HG02798 (cell line): ENCODE data around the gene BMS1.
A peak's percentile ranks its signal among the peaks of the same experiment; 100 is the strongest.
"Not testable (repeated sequence)": the region's sequence is repeated elsewhere in the genome, so short reads cannot be mapped to it uniquely, and the experiment has no call there.

Source experiments
- ATAC-seq: cut with Tn5 transposase; IDR thresholded peaks from one replicate; pipeline ENCODE4 v1.9.1; 2021; ENCODE audit warnings: mild to moderate bottlenecking; ENCODE audit not compliant: unreplicated experiment, poor library complexity

BMS1 gene, protein sequence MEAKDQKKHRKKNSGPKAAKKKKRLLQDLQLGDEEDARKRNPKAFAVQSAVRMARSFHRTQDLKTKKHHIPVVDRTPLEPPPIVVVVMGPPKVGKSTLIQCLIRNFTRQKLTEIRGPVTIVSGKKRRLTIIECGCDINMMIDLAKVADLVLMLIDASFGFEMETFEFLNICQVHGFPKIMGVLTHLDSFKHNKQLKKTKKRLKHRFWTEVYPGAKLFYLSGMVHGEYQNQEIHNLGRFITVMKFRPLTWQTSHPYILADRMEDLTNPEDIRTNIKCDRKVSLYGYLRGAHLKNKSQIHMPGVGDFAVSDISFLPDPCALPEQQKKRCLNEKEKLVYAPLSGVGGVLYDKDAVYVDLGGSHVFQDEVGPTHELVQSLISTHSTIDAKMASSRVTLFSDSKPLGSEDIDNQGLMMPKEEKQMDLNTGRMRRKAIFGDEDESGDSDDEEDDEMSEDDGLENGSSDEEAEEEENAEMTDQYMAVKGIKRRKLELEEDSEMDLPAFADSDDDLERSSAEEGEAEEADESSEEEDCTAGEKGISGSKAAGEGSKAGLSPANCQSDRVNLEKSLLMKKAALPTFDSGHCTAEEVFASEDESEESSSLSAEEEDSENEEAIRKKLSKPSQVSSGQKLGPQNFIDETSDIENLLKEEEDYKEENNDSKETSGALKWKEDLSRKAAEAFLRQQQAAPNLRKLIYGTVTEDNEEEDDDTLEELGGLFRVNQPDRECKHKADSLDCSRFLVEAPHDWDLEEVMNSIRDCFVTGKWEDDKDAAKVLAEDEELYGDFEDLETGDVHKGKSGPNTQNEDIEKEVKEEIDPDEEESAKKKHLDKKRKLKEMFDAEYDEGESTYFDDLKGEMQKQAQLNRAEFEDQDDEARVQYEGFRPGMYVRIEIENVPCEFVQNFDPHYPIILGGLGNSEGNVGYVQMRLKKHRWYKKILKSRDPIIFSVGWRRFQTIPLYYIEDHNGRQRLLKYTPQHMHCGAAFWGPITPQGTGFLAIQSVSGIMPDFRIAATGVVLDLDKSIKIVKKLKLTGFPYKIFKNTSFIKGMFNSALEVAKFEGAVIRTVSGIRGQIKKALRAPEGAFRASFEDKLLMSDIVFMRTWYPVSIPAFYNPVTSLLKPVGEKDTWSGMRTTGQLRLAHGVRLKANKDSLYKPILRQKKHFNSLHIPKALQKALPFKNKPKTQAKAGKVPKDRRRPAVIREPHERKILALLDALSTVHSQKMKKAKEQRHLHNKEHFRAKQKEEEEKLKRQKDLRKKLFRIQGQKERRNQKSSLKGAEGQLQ

DNA sequence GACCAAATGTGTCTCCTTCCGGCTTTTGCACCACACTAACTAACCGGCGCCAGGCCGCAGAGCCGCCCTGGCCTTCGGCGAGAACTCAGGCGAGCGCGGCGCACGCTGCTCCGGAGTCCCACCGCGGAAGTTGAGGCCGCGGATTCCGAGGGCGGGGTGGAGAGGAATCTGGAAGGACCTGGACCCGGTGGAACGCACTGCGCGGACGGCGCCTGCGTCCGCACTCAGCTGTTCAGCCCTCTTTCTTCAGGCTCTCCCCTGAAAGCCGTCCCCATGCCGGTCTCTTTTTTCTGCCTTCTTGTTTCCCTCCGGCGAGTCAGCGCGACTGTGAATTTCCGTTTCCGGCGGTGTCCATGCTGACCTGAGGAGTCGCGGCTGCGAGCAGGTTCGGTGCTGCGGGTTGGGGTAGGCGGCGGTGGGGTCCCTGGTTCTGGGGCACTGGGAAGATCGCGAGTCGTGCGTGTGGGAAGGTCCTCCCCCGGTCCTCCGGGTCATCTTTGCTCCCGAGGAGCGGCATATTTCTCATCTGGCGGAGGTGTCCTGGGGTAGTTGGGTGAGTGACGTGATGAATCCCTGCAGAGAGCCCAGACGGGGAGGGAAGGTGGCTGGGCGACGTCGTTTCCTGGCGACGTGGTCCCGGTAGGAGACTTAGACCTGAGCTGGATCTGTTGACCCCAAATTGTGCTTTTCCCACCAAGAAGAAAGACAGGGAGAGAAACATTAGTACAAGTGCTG is at the start of gene BMS1:
TSS of gene BMS1 (plus strand) at position 350 of the 735 bp plus-strand sequence. CDS start 1,600 bp downstream, outside the sequence.
- peak; percentile 98 for ATAC-seq

DNA sequence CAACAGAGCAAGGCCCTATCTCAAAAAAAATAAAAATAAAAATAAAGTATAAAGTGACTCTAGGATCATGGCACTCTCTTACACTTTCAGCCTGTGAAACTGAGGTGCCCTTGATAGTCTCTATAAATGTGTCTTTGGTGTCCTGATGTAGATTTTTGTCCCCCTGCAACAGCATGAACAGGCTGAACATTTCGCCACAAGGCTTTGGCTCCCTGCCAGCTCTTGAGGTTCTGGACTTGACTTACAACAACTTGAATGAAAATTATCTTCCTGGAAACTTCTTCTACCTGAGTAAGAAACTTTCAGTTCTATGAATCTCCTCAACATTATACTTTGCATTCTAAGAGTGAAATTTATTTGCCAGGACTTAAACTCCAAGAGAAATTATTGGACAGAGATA is 48.1 kb upstream of the BMS1 start:
- no peak for ATAC-seq

DNA sequence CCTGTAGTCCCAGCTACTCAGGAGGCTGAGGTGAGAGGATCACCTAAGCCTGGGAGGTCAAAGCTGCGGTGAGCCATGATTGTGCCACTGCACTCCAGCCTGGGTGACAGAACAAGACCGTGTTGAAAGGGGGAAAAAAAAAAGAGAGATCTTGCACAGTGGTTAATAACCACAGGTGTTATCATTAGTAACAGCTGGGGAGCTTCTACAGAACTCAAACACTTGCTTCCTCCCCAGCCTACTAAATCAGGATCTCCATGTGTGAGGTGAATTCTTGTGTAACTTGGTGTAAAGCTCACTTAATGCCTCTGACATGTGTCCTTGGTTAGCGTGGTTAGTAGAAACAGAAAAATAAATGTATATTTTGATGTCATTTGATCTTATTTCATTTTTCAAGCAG is 43.9 kb upstream of the BMS1 start:
- ATAC-seq = no peak

DNA sequence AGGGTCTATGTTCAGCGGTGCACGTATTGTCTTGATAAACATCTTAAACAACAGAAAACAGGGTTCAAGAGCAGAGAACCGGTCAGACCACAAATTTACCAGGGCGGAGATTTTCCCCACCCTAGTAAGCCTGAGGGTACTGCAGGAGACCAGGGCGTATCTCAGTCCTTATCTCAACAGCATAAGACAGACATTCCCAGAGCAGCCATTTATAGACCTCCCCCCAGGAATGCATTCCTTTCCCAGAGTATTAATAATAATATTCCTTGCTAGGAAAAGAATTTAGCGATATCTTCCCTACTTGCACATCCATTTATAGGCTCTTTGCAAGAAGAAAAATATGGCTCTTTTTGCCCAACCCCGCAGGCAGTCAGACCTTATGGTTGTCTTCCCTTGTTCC is 41.1 kb upstream of the BMS1 start:
- not testable (repeated sequence) for ATAC-seq

DNA sequence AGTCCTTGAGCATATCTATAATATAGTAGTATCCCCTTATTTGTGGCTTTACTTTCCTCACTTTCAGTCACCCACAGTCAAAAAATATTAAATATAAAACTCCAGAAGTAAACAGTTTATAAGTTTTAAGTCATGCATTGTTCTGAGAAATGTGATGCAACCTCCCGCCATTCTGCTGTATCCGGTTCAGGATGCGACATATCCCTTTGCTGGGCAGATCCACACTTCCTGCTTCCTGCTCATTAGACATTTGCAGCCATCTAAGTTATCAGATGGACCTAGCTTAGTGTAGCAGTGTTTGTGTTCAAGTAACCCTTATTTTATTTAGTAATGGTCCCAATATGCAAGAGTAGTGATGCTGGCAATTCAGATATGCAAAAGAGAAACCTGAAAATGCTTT is 38.9 kb upstream of the BMS1 start:
- ATAC-seq = no peak

DNA sequence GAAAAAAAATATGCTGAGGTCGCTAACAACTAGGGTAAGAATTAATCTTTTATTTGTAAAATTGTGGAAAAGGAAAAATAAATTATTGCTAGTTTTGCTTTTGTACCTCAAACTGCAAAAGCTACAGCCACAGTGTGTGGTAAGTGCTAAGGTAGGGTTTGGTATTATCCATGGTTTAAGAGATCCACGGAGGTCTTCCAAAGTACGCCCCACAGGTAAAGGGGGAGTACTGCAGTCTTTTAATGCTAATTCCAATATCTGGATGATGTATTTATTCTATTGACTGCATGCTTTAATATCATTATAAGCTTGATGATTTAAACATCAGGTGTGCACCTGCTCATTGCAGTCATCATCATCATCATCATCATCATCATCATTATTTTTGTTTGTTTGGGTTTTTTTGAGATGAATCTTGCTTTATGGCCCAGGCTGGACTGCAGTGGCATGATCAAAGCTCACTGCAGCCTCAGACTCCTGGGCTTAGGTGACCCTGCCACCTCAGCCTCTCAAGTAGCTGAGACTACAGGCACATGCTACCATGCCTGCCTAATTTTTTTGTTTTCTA is 38.4 kb upstream of the BMS1 start:
- no peak for ATAC-seq

DNA sequence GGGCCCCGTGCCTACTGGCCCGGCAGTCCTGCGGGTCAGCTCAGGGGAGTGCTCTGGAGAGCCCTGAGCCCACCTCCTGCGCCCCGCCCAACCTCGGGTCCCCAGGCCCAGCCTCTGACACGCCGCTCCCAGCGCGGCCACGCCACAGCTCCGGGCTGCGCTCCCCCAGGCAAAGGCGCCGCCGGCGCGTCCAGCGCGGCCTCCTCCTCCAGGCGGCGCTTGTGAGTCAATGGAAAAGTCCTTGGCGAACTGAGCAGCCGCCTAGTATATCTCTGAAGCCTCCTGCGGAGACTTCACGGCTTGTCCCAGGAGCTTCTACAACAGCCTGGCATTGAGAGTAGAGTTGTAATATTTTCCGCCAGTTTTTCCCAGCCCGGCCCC is 29.5 kb upstream of the BMS1 start:
- ATAC-seq = peak; percentile 55

DNA sequence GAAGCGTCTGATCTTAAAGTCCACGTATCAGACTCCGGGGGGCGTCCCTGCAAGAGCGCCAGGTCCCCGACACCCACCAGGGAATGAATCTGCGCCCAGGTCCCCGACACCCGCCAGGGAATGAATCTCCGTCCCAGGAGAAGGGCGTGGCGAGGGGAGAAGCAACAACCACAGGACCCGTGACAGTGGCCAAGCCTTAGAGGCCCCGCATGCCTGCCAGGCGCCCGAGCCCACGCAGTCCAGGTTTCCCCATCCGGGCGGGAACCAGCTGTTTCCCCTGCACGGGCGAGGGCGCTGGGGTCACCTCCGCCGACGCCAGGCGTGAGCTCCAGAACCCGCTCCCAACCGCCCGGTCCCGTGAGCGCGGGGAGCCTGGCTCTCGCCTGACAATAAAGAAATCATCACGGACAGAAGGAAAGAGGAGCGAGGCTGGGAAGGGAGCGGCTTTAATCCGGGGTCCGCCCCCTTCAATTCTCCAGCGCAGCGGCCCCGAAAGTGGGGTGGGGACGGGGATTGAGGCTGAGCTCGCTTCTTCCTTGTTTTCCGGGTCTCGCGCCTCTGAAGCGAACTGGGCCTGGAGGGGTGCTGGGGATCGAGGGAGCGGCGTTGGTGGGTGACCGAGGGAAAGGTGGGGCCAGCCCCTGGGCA is 29.0 kb upstream of the BMS1 start:
- no peak for ATAC-seq

DNA sequence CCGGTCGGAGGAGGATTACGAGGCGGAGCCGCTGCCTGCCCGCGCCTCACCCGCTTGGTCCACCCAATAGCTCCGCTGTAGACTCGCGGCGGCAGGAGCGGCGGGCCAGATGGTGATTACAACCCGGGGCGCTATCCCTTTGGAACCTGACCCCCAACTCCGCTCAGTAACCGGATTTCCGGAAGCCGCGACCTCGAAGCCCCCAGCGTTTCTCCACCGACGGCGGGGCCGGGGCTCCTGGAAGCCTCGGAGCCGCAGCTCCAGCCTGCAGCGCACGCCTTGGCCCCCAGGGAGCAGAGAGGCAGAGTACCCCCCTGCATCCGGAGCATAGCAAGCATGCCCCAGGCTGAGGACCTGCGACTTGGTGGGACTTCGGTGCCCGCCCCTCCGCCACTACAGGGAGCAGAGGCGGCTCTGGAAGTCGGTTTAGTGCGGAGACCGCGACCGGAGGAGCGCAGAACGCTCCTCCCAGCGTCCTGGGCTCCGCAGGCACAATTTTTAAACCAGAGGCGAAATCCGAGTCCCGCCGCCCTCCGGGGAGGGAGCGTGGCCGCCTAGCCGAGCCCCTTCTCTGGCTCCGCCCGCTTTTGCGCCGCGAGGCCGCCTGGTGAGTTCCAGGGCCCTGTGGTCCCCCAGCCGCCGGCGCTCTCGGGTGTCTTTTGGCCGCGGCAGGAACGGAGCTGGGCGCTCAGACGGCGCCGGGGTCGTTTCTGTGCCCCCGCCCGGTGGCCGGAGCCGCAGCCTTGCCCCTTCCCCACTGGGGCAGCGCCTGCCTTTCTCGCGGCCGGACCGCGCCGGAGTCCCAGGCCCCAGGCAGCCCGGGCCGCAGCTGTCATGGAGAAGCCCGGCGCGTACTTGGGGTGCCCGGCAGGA is 28.2 kb upstream of the BMS1 start:
- ATAC-seq = no peak

DNA sequence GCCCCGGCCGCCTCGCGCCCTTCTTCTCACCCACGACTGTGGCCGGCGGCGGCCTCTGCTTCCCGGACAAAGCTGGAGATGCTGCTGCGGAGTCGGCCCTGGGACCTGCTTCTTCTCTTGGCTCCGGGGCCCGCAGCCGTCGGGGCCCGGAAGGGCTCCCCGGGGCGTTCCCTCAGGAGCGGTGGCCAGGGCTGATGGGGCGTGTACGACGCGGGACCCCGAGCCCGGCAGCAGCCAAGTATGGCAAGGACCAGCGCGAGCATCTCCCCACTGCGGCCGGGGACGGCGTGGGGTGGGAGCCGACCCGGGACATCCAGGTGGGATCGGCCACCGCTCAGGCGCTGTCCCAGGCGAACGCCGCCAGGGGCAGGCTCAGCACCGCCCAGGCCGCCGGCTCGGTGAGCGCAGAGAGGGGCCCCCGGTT is 27.6 kb upstream of the BMS1 start:
- no peak for ATAC-seq

DNA sequence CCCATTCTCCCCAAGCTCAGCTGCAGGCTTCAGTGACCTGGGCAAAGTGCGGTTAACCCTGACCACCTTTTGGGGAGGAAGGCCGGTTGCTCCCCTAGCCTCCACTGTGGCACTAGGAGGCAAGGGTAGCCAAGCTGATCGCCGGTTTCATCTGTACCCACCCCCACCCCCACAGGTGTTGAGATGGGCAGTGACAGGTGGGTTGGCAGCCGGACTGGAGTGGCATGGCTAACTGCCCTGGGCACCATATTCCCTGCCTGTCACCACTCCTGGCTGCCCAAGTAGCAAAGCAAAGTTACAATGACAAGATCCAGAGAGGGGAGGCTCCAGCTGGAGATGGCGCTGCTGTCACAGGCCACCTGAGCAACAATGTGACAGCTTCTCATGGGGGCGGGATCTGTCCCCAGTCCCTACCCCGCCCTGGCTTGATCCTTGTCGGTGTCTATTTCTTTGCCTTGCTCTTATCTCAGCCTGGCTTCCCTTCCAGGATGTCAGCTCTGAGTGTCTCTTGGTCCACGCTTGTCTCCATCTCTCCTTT is 27.0 kb upstream of the BMS1 start:
- ATAC-seq = no peak

DNA sequence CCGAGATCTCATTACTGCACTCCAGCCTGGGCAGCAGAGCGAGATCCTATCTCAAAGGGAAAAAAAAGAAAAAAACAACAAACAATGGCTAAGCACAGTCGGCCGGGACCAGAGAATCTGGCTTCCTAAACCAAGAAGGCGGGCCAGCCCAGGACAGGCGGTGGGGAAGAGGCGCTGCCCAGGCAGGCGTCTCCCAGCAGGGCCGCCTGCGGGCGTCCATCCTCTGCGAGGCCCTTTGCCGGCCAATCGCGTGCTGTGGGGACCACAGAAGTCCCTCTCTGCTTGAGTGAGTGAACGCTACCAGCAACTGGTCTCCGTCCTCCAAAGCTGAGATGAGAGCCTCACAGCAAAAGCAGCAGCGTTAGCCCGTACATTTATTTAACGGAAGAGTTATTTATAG is 14.7 kb upstream of the BMS1 start:
- no peak for ATAC-seq

DNA sequence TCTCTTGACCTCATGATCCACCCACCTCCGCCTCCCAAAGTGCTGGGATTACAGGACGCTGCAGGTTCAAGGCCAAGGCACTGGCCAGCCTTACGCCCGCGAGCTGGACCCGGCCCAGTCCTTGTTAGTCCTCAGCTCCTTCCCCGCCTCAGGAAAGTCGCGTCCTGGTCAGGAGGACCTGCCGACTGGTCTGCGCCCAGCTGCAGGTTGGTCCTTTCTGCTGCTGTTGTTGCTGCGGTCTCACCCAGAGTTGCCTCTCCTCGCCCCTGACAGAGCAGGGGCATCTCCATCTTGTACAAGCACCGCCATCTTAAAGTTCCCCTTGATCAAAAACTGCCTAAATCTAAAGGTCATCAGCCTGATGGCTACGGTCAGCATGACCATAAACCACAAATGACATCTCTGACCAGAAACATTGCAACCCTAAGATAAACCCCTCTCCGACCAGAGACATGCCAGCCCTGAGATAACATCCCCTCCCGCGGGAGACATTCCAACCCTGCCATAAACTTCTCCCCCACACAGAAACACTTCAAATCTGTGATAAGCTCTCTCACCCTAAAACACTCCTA is 13.9 kb upstream of the BMS1 start:
- no peak for ATAC-seq

DNA sequence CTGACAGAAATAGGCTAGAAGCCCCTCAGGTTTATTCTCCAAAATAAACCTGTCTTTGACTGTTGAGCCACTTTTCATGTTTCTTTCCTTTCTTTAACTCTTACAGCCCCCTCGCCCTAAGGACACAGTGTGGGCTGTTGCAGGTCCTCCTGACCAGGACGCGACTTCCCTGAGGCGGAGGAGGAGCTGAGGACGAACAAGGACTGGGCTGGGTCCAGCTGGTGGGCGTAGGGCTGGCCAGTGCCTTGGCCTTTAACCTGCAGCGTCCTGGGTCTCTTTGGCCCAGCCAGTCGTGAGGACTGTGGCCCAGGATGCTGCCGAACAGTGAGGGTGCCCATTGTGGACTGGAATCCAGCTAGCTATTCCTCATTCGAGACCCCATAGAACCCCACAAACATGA is 13.4 kb upstream of the BMS1 start:
- ATAC-seq = no peak

DNA sequence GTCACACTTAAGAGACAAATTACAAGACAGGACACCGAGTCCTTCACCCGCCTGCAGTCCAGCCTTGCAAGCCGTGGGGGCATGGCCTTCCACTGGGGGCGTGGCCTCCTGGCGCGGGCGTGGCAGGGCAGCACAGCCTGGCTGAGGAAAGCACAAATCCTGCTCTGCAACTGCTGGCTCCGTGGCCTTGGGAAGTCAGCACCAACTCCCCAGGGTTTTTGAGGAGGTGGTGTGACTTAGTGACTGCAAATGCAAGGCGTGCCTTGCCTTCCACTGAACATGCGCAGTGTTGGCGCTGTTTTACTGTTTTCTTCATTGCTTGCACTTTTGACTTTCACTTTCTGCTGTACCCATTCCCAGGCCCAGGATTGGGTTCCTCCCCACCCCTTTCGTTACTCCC is 12.9 kb upstream of the BMS1 start:
- ATAC-seq = no peak

DNA sequence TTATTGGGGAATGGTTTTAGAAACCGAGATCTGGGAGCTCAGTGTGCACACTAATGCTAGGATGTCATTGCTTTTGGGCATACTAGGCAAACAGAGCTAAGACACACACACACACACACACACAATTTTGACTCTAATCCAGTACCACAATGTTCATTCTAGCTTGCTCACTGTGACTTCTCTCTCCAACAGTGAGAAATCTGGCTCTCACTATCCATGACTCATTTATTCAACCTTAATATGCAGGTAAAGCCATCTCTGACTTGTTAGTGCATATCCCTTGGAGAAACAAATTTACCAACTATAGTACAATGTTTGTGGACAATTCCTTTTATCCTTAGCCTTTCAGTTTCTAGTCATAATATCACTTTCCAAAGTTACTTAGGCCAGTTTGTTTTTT is 5.9 kb upstream of the BMS1 start:
- no peak for ATAC-seq

DNA sequence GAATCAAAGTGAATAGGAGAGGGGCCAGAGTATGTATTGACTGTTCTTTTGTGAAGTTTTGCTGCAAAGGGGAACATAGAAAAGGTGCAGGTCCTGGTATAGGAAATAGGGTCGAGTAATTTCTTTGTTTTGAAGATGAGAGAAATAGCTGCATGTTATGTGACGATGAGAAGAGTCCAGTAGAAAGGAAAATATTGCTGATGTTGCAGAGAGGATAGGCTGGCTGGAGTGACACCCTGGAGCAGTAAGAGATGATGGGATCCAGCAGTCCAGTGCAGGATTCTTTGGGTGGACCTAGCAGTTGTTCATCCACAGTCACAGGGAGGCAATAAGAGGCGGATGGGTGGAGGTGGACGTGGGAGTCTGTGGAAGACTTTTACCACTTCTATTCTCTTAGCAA is 2.1 kb upstream of the BMS1 start:
- ATAC-seq = no peak
